Astrocyte of the cerebellum (primary cell): ENCODE results near the gene TMEM59.

ENCODE experiments used
- DNase-seq: peaks from one replicate; pipeline ENCODE4 v3.0.0-alpha.2; 2011; ENCODE audit warnings: low read depth
- H3K4me3 ChIP-seq: 2 replicates; pipeline ENCODE4 v1.5.1; 2011; ENCODE audit warnings: mild to moderate bottlenecking, low read depth, low read length, moderate library complexity
- in situ Hi-C: cut with HindIII; loops from 2 replicates; pipeline ENCODE4 v1.10.0; 2017; ENCODE audit warnings: low sequenced_read_pairs
- TF ChIP-seq, protein P1 (sequence below): IDR thresholded peaks from 2 replicates; pipeline ENCODE4 v1.5.1; 2012; ENCODE audit warnings: low read length, low read depth, moderate library complexity, mild to moderate bottlenecking; ENCODE audit errors: missing control alignments

The TMEM59 gene

GRCh38 chr1:54013393-54014008 is 39.5 kb downstream of the TMEM59 start:
- H3K4me3 ChIP-seq: no peak overlapping the region
- in situ Hi-C loops: no loop called here
- TF ChIP-seq, protein P1, sequence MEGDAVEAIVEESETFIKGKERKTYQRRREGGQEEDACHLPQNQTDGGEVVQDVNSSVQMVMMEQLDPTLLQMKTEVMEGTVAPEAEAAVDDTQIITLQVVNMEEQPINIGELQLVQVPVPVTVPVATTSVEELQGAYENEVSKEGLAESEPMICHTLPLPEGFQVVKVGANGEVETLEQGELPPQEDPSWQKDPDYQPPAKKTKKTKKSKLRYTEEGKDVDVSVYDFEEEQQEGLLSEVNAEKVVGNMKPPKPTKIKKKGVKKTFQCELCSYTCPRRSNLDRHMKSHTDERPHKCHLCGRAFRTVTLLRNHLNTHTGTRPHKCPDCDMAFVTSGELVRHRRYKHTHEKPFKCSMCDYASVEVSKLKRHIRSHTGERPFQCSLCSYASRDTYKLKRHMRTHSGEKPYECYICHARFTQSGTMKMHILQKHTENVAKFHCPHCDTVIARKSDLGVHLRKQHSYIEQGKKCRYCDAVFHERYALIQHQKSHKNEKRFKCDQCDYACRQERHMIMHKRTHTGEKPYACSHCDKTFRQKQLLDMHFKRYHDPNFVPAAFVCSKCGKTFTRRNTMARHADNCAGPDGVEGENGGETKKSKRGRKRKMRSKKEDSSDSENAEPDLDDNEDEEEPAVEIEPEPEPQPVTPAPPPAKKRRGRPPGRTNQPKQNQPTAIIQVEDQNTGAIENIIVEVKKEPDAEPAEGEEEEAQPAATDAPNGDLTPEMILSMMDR: no peak
- no peak for DNase-seq

- TF ChIP-seq, protein P1: no peak
- in situ Hi-C loops: no loop called here
- DNase-seq: no peak
Measured at GRCh38 chr1:54012863-54013262, 40.1 kb downstream of the TMEM59 start.

DNA sequence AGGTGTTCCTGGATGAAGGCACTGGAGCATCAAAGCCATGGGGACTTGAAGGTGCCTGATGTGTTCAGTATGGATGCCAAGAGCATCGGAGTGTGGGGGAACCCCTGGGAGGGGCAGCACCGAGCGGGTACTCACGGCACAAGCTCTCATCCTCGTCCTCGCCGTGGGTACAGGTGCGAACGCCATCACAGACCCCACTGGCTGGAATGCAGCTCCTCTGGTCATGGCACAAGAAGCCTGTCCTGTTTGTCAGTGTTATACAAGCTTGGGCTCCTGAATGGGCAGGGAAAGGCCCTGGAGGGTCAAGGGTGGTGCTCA is 41.0 kb downstream of the TMEM59 start:
- DNase-seq: no peak
- in situ Hi-C loops: no loop called here
- no peak overlapping the region for H3K4me3 ChIP-seq
- TF ChIP-seq, protein P1: no peak

More at GRCh38 chr1:54012863-54013262, 40.1 kb downstream of the TMEM59 start:
- no peak overlapping the region for H3K4me3 ChIP-seq

GRCh38 chr1:54011316-54012007 is 41.5 kb downstream of the TMEM59 start:
- in situ Hi-C loops: no loop called here
- no peak for DNase-seq
- no peak overlapping the region for H3K4me3 ChIP-seq
- TF ChIP-seq, protein P1: no peak

DNA sequence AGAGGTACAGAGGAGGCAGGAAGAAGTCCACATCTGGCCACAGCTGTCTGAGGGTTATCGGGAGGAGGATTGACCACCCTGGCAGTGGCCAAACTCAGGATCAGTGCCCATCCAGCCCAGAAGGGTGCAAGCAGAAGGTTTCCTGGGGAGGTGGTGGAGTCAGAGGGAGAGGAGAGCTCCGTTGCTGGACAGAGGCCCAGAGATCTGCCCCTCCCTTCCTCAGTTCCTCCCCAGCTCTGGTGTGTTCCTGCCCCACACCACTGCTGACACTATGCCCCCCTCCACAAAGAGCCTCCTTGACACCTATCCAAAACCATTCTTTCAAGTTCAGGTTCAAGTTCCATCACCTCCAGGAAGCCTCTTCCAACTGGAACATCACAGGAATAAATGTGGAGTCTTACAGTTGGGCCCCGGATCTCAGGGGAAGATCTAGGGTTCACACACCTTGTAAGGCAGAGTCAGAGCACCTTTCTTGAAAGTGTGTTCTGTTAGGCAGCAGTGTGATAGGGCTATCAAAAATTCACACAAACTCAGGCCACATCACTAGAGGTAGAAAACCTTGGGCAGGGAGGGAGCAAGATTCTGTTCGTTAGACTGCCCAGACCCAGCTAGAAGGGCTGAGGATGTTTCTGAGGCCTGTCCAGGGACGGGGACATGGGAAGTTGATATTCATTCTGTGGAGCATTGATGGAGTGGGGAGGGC is 42.4 kb downstream of the TMEM59 start:
- no peak overlapping the region for H3K4me3 ChIP-seq
- in situ Hi-C loops: no loop called here
- TF ChIP-seq, protein P1: no peak
- DNase-seq: no peak

- in situ Hi-C loops: no loop called here
Measured at GRCh38 chr1:54009406-54009805, 43.6 kb downstream of the TMEM59 start.

More at GRCh38 chr1:54009406-54009805, 43.6 kb downstream of the TMEM59 start:
- no peak for DNase-seq
- H3K4me3 ChIP-seq: no peak overlapping the region
- TF ChIP-seq, protein P1: no peak
